SH-SY5Y (cell line): ENCODE results near the gene JAM2.

Experiments
- GATA2 ChIP-seq: IDR thresholded peaks from 2 replicates; pipeline ENCODE4 v1.6.1; 2011; ENCODE audit warnings: mild to moderate bottlenecking, low read depth, low read length
- GATA3 ChIP-seq: IDR thresholded peaks from 2 replicates; pipeline ENCODE4 v1.6.1; 2011; ENCODE audit warnings: low read depth, mild to moderate bottlenecking, low read length, moderate library complexity

Gene JAM2

DNA sequence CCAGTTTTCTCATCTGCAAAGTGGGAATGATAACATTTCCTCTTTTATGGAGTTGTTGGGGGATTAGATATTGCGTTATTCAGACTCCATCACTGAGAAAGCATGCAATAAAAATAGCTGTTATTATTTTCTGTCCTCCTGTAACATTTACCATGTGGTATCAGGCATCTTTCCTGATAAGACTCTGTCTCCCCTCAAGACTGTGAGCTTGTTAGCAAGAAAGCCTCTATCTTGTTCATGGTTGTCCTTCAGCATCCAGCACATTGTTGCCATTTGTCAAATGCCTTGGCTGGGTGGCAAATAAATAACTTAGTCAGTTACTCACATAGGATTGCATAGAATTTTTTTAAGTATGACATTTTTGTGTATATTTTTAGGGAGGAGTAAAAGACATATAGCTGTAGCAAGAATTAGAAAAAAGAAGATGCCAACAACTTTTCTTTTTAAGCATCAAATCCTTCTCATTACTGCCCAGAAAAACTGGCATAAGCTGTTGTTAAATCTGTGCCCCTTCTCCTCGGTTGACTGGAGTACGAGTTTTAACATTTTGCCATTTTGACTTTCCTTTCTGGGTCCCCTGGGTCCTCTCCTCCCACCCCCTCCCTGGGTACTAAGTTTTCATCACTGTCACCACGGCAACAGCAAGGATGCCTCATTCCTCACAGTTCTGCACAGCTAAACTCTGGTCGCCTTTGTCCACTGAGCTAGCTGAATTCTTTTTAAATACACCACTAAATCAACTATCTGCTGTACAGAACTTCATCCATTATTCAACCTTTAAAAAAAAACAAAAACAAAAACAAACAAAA, 1.0 kb upstream of the JAM2 start:
- TF ChIP-seq GATA3 (no peak), GATA2 (no peak)

- no peak for TF ChIP-seq GATA3
These were observed 618 bp downstream of the JAM2 start for GRCh38 chr21:25639551-25640201.

GRCh38 chr21:25640202-25640942, 1.3 kb downstream of the JAM2 start:
- TF ChIP-seq GATA3 (no peak), GATA2 (peak; percentile 5; the same call in 1 of the 2 replicates)

GRCh38 chr21:25640943-25641292, 1.9 kb downstream of the JAM2 start:
- TF ChIP-seq GATA3, result no peak
- TF ChIP-seq GATA2, result no peak

- TF ChIP-seq GATA3 (no peak), GATA2 (no peak)
These were observed 4.4 kb downstream of the JAM2 start for GRCh38 chr21:25643486-25643885.

DNA sequence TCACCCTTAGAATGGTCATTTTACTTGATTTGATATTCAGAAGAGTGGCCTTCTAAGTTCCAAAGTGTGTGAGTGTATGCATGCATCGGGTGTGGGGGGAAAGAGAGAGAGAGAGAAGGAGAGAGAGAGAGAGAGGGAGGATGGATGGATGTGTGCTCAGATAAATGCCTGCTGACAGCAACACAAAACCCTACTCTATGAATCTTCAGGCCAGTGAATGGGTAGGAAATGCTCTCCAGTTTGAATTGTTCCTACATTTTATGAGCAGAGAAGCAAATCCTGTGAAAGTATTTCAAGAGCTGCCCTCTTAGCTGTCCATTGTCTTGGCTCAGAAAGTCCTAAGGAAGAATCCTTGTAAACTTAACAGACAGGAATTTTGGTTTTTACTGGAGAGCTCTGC, 7.4 kb downstream of the JAM2 start:
- TF ChIP-seq GATA3 (no peak), GATA2 (no peak)

GRCh38 chr21:25647647-25648046, 8.6 kb downstream of the JAM2 start:
- TF ChIP-seq GATA2, result no peak

DNA sequence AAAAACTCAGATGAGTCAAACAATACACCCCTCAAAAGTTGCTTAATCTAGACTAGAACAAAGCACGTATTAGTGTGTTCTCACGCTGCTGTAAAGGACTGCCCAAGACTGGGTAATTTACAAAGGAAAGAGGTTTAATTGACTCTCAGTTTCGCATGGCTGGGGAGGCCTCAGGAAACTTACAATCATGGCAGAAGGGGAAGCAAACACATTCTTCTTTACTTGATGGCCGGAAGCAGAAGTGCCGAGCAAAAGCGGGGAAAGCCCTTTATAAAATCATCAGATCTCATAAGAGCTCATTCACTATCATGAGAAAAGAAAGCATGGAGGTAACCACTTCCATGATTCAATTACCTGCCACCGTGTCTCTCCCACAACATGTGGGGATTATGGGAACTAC, 10.1 kb downstream of the JAM2 start:
- no peak for TF ChIP-seq GATA2

DNA sequence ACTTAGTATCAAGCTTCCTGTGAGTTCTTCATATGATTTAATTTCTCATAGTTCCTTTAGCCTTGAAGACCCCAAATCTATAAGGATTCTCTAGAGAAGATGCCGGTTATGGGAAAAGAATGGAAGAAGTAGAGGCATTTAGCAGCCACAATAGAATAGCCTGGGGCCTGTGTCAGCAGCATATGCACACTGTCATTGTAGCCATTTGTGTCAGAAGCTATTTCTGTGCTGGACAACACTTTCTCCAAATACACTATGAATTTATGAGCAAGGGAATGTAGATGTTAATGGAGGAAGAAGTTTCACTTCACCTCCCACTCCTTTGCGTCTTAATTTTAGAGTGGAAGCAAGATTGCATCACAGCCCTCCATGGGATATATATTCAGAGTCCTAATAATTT, 17.4 kb downstream of the JAM2 start:
- TF ChIP-seq GATA3 (no peak), GATA2 (no peak)

DNA sequence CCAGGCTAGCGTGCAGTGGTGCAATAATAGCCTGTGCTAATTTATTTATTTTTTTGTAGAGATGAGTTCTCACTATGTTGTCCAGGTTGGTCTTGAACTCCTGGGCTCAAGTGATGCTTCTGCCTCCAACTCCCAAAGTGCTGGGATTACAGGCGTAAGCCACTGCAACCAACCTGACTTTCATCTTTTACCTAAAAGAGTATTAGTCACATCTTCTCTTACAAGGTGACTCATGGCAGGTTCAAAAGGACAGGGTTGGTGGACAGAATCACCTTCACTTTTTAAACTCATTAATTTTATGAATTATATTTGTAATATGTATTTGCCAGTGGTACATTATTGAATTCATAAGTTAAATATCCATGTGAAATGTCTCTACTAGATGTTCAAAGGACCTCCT, 18.1 kb downstream of the JAM2 start:
- TF ChIP-seq GATA3 (no peak), GATA2 (no peak)

DNA sequence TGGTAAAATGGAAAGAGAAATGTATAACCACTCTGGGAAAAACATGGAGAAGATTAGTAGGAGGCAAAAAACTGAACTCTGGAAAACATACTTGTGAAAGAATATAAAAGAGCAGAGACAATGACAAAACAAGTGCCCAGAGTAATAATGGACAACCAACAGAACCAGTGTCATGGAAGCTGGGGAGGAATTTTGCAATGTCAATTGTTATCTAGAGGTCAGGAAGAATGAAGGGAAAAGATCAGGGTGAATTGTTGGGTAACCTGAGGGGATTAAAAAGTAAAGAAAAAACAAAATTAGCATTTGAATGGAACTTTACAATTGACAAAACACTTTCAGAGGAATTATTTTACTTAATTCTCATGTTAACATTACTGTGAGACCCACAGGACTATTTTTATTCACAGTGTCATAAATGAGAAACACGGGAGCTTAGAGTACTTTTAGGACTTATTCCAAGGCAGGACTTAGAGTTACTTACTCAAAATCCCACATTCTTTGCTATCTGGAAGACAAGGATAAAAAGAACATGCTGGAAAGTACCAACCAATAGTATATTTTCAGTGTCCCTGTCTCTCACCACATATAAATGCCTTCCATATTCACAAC, 19.5 kb downstream of the JAM2 start:
- TF ChIP-seq GATA2 (no peak), GATA3 (no peak)

DNA sequence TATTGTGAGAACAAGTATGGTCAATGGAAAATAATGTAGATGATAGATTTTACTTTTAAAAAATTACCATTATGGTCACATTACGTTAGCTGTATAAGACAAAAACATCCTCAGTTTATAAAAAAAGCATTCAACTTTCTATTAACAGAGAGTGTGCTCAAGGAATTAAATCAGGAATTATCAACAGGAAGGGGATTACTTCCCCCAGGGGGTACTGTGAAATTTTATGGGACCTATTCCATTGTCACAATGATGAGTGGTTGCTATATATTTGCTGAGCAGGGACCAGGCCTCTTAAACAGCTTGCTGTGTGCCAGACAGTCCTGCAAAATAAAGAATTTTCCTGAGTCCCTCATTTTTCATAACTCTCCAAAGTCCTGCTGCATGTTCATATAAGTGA, 21.2 kb downstream of the JAM2 start:
- TF ChIP-seq GATA2 (no peak), GATA3 (no peak)

- TF ChIP-seq GATA2 (no peak), GATA3 (no peak)
These were observed 25.5 kb downstream of the JAM2 start for GRCh38 chr21:25664491-25664931.

DNA sequence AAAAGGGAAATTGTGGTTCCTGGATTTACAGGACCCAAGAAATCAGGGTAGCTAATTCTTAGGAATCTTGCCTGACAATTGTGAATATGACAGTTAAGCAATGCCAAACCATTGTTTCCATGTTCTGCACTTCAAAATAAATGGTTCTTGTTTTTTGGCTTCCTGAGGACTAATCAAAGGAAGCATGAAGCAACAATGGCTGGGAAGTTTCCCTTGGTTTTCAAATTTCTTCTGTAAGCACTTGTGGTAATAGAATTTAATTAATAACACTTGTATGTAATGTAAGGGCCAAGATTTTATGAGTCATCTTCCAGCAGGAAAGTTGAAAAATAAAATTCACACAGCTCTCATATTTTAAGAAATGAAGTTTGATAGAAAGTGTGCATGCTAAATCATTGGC, 31.7 kb downstream of the JAM2 start:
- TF ChIP-seq GATA2 (no peak), GATA3 (no peak)

- TF ChIP-seq GATA3, result no peak
These were observed 37.4 kb downstream of the JAM2 start for GRCh38 chr21:25676451-25676850.

GRCh38 chr21:25682382-25682781, 43.3 kb downstream of the JAM2 start:
- TF ChIP-seq GATA2, result no peak
- no peak for TF ChIP-seq GATA3
